Measurements from ENCODE around the gene FANCC. TPM values are rescaled to one million over a fixed set of nuclear protein-coding genes. Genes with fewer than 3 reads are reported as not detected.

Gene FANCC
- total and polyA plus RNA-seq, 2 of the 13 experiments (the other 11 are each of a cell fraction or from before 2014, with no cell fraction given) = 7.4 to 8.6 TPM

DNA sequence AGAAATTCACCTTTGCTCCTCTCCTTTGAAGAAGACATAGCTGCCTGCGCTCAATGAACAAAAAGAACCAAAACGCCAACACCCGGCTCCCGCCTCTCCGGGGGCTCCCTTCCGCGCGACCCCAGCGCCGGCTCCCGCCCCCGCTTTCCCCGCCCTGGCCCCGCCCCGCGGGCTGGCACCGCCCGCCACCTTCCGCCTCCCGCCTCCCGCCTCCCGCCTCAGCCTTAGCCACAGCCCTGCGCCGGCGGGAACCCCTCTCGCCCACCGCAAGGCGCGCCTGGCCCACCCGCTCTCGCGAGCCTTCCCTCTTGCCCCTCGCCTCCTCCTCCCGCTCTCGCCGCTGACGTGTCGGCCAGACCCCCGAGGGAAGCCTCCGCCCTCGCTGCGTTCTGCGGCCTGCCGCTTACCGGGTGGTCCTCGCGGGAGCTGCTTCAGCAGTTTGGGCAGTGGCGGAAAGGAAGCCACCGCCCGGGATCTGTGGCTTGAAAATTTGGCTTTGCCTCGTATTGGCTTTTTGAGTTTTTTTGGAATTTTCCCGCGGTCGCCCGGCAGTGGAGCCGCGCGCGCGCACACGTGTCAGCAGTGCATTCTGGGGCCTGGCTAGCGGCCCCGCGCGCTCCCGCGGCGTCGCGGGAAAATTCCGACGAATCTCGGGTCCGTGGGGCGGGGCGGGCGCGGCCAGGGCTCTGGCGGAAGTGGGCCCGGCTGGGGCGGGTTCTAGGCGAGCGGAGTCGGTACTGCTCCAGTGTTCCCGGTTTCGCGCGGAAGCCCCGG lies at the start of gene FANCC (continued):
- TF ChIP-seq HNRNPLL (IDR thresholded peaks at IDR 0.05; ENCODE audit: low read depth, low read length, poor library complexity, severe bottlenecking) = peak; percentile 63
- TF ChIP-seq, protein P1, sequence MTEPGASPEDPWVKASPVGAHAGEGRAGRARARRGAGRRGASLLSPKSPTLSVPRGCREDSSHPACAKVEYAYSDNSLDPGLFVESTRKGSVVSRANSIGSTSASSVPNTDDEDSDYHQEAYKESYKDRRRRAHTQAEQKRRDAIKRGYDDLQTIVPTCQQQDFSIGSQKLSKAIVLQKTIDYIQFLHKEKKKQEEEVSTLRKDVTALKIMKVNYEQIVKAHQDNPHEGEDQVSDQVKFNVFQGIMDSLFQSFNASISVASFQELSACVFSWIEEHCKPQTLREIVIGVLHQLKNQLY (CRISPR knock-in tag; IDR thresholded peaks at IDR 0.05) = 0 out of 2 replicates have a peak, but pooled peaks have one; percentile 19
- TF ChIP-seq, protein P2, sequence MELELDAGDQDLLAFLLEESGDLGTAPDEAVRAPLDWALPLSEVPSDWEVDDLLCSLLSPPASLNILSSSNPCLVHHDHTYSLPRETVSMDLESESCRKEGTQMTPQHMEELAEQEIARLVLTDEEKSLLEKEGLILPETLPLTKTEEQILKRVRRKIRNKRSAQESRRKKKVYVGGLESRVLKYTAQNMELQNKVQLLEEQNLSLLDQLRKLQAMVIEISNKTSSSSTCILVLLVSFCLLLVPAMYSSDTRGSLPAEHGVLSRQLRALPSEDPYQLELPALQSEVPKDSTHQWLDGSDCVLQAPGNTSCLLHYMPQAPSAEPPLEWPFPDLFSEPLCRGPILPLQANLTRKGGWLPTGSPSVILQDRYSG (CRISPR knock-in tag; IDR thresholded peaks at IDR 0.05) = 0 out of 2 replicates have a peak, but pooled peaks have one; percentile 32
- TF ChIP-seq, protein P3, sequence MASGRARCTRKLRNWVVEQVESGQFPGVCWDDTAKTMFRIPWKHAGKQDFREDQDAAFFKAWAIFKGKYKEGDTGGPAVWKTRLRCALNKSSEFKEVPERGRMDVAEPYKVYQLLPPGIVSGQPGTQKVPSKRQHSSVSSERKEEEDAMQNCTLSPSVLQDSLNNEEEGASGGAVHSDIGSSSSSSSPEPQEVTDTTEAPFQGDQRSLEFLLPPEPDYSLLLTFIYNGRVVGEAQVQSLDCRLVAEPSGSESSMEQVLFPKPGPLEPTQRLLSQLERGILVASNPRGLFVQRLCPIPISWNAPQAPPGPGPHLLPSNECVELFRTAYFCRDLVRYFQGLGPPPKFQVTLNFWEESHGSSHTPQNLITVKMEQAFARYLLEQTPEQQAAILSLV (CRISPR knock-in tag; IDR thresholded peaks at IDR 0.05; ENCODE audit: borderline replicate concordance) = peak; percentile 85; the same call in 1 of the 2 replicates
- TF ChIP-seq ZNF572 (CRISPR knock-in tag; IDR thresholded peaks at IDR 0.05) = 0 out of 2 replicates have a peak, but pooled peaks have one; percentile 66
- peak; percentile 77; the same call in 1 of the 2 replicates for TF ChIP-seq KDM5A (IDR thresholded peaks at IDR 0.05; ENCODE audit: borderline replicate concordance, low read length)
- TF ChIP-seq, protein P4, sequence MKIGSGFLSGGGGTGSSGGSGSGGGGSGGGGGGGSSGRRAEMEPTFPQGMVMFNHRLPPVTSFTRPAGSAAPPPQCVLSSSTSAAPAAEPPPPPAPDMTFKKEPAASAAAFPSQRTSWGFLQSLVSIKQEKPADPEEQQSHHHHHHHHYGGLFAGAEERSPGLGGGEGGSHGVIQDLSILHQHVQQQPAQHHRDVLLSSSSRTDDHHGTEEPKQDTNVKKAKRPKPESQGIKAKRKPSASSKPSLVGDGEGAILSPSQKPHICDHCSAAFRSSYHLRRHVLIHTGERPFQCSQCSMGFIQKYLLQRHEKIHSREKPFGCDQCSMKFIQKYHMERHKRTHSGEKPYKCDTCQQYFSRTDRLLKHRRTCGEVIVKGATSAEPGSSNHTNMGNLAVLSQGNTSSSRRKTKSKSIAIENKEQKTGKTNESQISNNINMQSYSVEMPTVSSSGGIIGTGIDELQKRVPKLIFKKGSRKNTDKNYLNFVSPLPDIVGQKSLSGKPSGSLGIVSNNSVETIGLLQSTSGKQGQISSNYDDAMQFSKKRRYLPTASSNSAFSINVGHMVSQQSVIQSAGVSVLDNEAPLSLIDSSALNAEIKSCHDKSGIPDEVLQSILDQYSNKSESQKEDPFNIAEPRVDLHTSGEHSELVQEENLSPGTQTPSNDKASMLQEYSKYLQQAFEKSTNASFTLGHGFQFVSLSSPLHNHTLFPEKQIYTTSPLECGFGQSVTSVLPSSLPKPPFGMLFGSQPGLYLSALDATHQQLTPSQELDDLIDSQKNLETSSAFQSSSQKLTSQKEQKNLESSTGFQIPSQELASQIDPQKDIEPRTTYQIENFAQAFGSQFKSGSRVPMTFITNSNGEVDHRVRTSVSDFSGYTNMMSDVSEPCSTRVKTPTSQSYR (CRISPR knock-in tag; IDR thresholded peaks at IDR 0.05; ENCODE audit: borderline replicate concordance) = peak; percentile 44; the same call in 1 of the 2 replicates
- TF ChIP-seq, protein P5, sequence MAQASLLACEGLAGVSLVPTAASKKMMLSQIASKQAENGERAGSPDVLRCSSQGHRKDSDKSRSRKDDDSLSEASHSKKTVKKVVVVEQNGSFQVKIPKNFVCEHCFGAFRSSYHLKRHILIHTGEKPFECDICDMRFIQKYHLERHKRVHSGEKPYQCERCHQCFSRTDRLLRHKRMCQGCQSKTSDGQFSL (CRISPR knock-in tag; IDR thresholded peaks at IDR 0.05) = no peak
- TF ChIP-seq FOXC1 (CRISPR knock-in tag; IDR thresholded peaks at IDR 0.05; ENCODE audit: borderline replicate concordance) = peak; percentile 93
- TF ChIP-seq SIN3A (IDR thresholded peaks at IDR 0.05; ENCODE audit: borderline replicate concordance, low read depth, low read length) = peak; percentile 20; the same call in 1 of the 2 replicates
- TF ChIP-seq SIX1 (CRISPR knock-in tag; IDR thresholded peaks at IDR 0.05; ENCODE audit: borderline replicate concordance) = peak; percentile 19; the same call in 1 of the 2 replicates
- TF ChIP-seq SP4 (CRISPR knock-in tag; IDR thresholded peaks at IDR 0.05) = 0 out of 2 replicates have a peak, but pooled peaks have one; percentile 26
- no peak; the same call in 1 of the 2 replicates for TF ChIP-seq SMAD1 (CRISPR knock-in tag; IDR thresholded peaks at IDR 0.05; ENCODE audit: borderline replicate concordance, low read depth)
- TF ChIP-seq, protein P6, sequence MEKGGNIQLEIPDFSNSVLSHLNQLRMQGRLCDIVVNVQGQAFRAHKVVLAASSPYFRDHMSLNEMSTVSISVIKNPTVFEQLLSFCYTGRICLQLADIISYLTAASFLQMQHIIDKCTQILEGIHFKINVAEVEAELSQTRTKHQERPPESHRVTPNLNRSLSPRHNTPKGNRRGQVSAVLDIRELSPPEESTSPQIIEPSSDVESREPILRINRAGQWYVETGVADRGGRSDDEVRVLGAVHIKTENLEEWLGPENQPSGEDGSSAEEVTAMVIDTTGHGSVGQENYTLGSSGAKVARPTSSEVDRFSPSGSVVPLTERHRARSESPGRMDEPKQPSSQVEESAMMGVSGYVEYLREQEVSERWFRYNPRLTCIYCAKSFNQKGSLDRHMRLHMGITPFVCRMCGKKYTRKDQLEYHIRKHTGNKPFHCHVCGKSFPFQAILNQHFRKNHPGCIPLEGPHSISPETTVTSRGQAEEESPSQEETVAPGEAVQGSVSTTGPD (CRISPR knock-in tag; IDR thresholded peaks at IDR 0.05) = no peak
- TF ChIP-seq ATF1 (CRISPR knock-in tag; IDR thresholded peaks at IDR 0.05) = no peak
- TF ChIP-seq KAT7 (CRISPR knock-in tag; IDR thresholded peaks at IDR 0.05; ENCODE audit: borderline replicate concordance) = peak; percentile 77; the same call in 1 of the 2 replicates
- TF ChIP-seq, protein P7, sequence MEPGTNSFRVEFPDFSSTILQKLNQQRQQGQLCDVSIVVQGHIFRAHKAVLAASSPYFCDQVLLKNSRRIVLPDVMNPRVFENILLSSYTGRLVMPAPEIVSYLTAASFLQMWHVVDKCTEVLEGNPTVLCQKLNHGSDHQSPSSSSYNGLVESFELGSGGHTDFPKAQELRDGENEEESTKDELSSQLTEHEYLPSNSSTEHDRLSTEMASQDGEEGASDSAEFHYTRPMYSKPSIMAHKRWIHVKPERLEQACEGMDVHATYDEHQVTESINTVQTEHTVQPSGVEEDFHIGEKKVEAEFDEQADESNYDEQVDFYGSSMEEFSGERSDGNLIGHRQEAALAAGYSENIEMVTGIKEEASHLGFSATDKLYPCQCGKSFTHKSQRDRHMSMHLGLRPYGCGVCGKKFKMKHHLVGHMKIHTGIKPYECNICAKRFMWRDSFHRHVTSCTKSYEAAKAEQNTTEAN (CRISPR knock-in tag; conservative IDR thresholded peaks at IDR 0.05) = 0 out of 2 replicates have a peak, but pooled peaks have one; percentile 56
